Fibroblast of lung (primary cell): Measurements from ENCODE around the gene TOMT. TPM values are rescaled to one million over a fixed set of nuclear protein-coding genes. Genes with fewer than 3 reads are reported as not detected.

ENCODE experiments used
- DNase-seq, 2 donors: peaks; one replicate each; pipeline versions ENCODE4 v3.0.0 to v3.0.0-alpha.2; 2010; ENCODE audit warnings: low read depth in 2 of 2
- H2AFZ ChIP-seq: 2 replicates; pipeline ENCODE4 v1.5.1; 2012; ENCODE audit warnings: low read length, control low read depth, inconsistent platforms
- H3K27ac ChIP-seq: 2 replicates; pipeline ENCODE4 v1.5.1; 2011; ENCODE audit warnings: low read length, control low read depth; ENCODE audit not compliant: insufficient read depth
- H3K27me3 ChIP-seq: 2 replicates; pipeline ENCODE4 v1.5.1; 2011; ENCODE audit warnings: mild to moderate bottlenecking, low read length; ENCODE audit not compliant: control insufficient read depth, insufficient read depth
- H3K36me3 ChIP-seq: 2 replicates; pipeline ENCODE4 v1.5.1; 2011; ENCODE audit warnings: low read length; ENCODE audit not compliant: control insufficient read depth, insufficient read depth
- H3K4me1 ChIP-seq: 2 replicates; pipeline ENCODE4 v1.5.1; 2011; ENCODE audit warnings: low read length; ENCODE audit not compliant: control insufficient read depth, insufficient read depth; ENCODE audit errors: extremely low read depth
- H3K4me2 ChIP-seq: 2 replicates; pipeline ENCODE4 v1.5.1; 2011; ENCODE audit warnings: low read length, control low read depth; ENCODE audit not compliant: insufficient read depth; ENCODE audit errors: extremely low read depth
- H3K4me3 ChIP-seq, 4 experiments: fragments of 200-600 bp in 1 of 4; sonication (generic) in 1 of 4; replicated peaks in 1 of 4; 2 replicates each; pipeline ENCODE4 v1.5.1; 2011 to 2016; ENCODE audit warnings: low read length in 4 of 4, low read depth in 3 of 4, mild to moderate bottlenecking in 3 of 4, control low read depth in 2 of 4, inconsistent platforms in 1 of 4, mixed read lengths in 1 of 4; ENCODE audit not compliant: insufficient read depth in 1 of 4; ENCODE audit errors: control extremely low read depth in 1 of 4
- H3K79me2 ChIP-seq: 2 replicates; pipeline ENCODE4 v1.5.1; 2012; ENCODE audit warnings: mild to moderate bottlenecking, low read length, inconsistent platforms; ENCODE audit not compliant: control insufficient read depth, insufficient read depth
- H3K9ac ChIP-seq: 2 replicates; pipeline ENCODE4 v1.5.1; 2011; ENCODE audit warnings: mild to moderate bottlenecking, low read length, control low read depth; ENCODE audit not compliant: insufficient read depth
- H3K9me3 ChIP-seq: 2 replicates; pipeline ENCODE4 v1.5.1; 2012; ENCODE audit warnings: low read depth, low read length; ENCODE audit not compliant: control insufficient read depth, insufficient read depth
- H4K20me1 ChIP-seq: 2 replicates; pipeline ENCODE4 v1.5.1; 2011; ENCODE audit warnings: low read length; ENCODE audit not compliant: control insufficient read depth, insufficient read depth; ENCODE audit errors: extremely low read depth
- EZH2 ChIP-seq: IDR thresholded peaks from 2 replicates; pipeline ENCODE4 v1.5.1; 2012; ENCODE audit warnings: low read length, control low read depth, mild to moderate bottlenecking; ENCODE audit errors: missing control alignments
- polyA plus RNA-seq, 2 donors: library from polyadenylated mRNA; depleted of rRNA in 1 of 2; stranded (reverse) in 1 of 2; unstranded in 1 of 2; fragments of >200 nt; gene quantifications; 2 replicates each; pipeline ENCODE4 v1.2.1, GENCODE V29; 2011 to 2012; ENCODE audit warnings: missing spikeins in 1 of 2
- total RNA-seq: library from RNA; depleted of rRNA; stranded (reverse); fragments of >200 nt; gene quantifications from 2 replicates; pipeline ENCODE4 v1.2.1, GENCODE V29; 2014
- TF ChIP-seq, protein P1 (sequence below), 2 donors: IDR thresholded peaks in 1 of 2; conservative IDR thresholded peaks in 1 of 2; 1 replicate in 1 of 2; 2 replicates in 1 of 2; pipeline ENCODE4 v1.5.1; 2011 to 2012; ENCODE audit warnings: low read length in 2 of 2, control low read depth in 1 of 2, inconsistent platforms in 1 of 2, low read depth in 1 of 2, mild to moderate bottlenecking in 1 of 2

The TOMT gene
- total and polyA plus RNA-seq, 2 donors (not counting 1 experiment from before 2014, with no cell fraction given) = not detected

DNA sequence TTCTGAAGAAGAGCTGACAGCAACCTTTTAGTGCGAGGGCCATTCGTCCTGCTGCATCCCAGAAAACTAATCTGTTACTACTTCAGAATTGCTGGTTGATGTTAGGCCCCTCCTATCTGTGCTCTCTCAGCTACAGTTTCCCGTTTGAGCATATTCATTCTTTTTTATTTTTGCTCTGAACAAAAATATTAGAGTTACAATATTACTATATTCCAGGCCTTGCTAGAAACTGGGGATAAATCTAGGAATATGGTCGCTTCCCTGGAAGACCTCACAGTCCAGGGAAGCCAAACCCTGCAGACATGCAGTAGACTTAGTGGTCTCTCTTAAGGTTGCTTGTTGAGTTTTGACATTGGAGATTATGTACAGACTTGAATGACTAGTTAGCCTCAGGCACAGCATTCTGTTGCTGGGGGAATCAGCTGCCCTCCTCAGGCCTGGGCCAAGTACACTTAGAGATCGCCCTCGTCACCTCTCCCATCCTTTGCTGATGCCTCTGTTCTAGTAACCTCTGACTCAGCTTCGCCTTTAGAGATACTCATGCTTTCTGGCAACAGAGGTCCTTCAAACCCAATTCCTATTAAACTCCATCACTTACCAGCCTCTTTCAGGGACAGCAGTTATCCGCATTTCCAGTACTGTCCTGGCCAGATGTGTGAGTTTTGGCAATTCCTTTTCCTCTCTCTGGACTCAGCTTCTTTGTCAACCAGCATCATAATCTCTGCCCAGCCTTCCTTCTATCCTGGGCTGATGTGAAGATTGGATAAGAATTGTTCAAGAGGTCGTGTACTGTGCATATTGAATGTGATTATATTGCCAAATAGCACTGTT, 7.5 kb downstream of the TOMT start:
- DNase-seq = peak in 1 of 2 donors; percentile 9
- no peaks in the 10 kb centered on the region for H3K9me3 ChIP-seq
- H3K4me2 ChIP-seq = peak overlapping the region; percentile 94
- peak overlapping the region; percentile 62 to 82 (median 66) for H3K4me3 ChIP-seq
- H3K9ac ChIP-seq = peak overlapping the region; percentile 65
- no peaks in the 10 kb centered on the region for H3K79me2 ChIP-seq
- no peak for TF ChIP-seq EZH2
- TF ChIP-seq, protein P1, sequence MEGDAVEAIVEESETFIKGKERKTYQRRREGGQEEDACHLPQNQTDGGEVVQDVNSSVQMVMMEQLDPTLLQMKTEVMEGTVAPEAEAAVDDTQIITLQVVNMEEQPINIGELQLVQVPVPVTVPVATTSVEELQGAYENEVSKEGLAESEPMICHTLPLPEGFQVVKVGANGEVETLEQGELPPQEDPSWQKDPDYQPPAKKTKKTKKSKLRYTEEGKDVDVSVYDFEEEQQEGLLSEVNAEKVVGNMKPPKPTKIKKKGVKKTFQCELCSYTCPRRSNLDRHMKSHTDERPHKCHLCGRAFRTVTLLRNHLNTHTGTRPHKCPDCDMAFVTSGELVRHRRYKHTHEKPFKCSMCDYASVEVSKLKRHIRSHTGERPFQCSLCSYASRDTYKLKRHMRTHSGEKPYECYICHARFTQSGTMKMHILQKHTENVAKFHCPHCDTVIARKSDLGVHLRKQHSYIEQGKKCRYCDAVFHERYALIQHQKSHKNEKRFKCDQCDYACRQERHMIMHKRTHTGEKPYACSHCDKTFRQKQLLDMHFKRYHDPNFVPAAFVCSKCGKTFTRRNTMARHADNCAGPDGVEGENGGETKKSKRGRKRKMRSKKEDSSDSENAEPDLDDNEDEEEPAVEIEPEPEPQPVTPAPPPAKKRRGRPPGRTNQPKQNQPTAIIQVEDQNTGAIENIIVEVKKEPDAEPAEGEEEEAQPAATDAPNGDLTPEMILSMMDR (conservative IDR thresholded peaks at IDR 0.05 in 1 of 2, IDR thresholded peaks at IDR 0.05 in 1 of 2; ENCODE audit: low read depth in 1 of 2, low read length in 2 of 2) = no peak
- H4K20me1 ChIP-seq = no peaks in the 10 kb centered on the region
- H2AFZ ChIP-seq = peak overlapping the region; percentile 88
- peaks cover 8% of the 10 kb centered on the region for H3K4me1 ChIP-seq
- no peaks in the 10 kb centered on the region for H3K27me3 ChIP-seq
- H3K27ac ChIP-seq = peak overlapping the region; percentile 97
- H3K36me3 ChIP-seq = no peaks in the 10 kb centered on the region

DNA sequence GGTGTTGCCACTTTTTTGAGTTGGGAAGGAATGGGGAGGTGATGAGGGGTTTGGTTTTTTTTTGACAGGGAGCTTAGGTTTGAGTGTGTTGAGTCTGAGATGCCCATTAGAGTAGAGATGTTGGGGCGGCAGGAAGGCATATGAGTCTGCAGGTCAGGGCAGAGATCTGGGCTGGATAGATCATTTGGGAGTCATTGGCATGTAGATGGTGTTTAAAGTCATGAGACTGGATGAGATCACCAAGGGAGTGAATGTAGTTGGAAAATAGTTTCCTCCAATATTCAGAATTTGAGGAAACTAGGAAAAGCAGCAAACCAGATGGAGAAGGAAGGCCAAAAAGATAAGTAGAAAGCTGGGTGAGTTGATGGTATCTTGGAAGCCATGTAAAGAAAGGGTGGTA, 8.8 kb downstream of the TOMT start:
- Histone ChIP-seq H3K4me1 (peaks cover 8% of the 10 kb centered on the region), H3K27ac (peak overlapping the region; percentile 41), H2AFZ (peak overlapping the region; percentile 8), H3K79me2 (no peaks in the 10 kb centered on the region), H4K20me1 (no peaks in the 10 kb centered on the region), H3K9me3 (no peaks in the 10 kb centered on the region), H3K4me3 (no peak overlapping the region), H3K9ac (no peak overlapping the region), H3K36me3 (no peaks in the 10 kb centered on the region), H3K4me2 (no peak overlapping the region), H3K27me3 (no peaks in the 10 kb centered on the region)
- no peak for TF ChIP-seq EZH2
- TF ChIP-seq, protein P1 (conservative IDR thresholded peaks at IDR 0.05 in 1 of 2, IDR thresholded peaks at IDR 0.05 in 1 of 2; ENCODE audit: low read depth in 1 of 2, low read length in 2 of 2) = no peak
- DNase-seq = no peak

DNA sequence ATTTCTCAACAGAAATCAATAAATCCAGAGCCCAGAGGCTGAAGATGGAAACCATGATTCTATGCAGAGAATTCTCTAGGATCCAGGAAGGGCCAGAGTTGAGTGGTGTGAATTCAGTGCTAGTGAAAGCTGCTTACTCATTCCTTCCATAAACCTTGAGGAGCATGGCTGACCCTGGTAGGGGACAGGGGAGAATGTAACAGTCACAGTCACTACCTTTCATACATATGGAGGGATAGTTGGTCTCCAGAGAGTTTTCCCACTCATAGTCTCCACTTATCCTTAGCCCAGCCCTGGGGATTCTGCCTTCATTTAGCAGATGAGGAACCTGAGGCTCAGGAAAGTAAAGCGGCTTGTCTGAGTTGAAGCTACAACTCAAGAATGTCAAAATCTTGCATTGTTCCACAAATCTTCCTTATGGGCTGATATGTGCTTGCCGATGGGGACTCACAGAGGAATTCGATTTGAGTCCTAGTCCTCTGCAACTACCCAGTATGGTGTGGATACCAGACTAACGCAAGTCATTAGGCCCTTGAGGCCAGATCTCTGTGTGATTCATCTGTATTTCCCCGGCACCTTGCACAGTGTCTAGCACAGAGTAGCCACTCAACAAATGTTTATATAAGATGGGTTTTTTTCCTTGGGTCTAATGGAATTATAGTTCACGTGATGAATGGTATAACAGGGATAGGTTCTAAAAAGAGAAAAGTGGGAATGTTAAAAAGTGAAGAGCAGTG, 10.5 kb downstream of the TOMT start:
- no peak overlapping the region for H3K27ac ChIP-seq
- no peak overlapping the region for H3K4me3 ChIP-seq
- peaks cover 8% of the 10 kb centered on the region for H3K4me1 ChIP-seq
- no peaks in the 10 kb centered on the region for H3K9me3 ChIP-seq
- H3K9ac ChIP-seq = no peak overlapping the region
- H3K36me3 ChIP-seq = no peaks in the 10 kb centered on the region
- no peaks in the 10 kb centered on the region for H3K27me3 ChIP-seq
- TF ChIP-seq, protein P1 (conservative IDR thresholded peaks at IDR 0.05 in 1 of 2, IDR thresholded peaks at IDR 0.05 in 1 of 2; ENCODE audit: low read depth in 1 of 2, low read length in 2 of 2) = no peak
- TF ChIP-seq EZH2 = no peak
- no peak for DNase-seq
- no peak overlapping the region for H2AFZ ChIP-seq
- H4K20me1 ChIP-seq = no peaks in the 10 kb centered on the region
- H3K79me2 ChIP-seq = no peaks in the 10 kb centered on the region
- H3K4me2 ChIP-seq = no peak overlapping the region
